Occipital lobe (tissue), 2 donors: Measurements from ENCODE around the gene DSCAM. TPM values are rescaled to one million over a fixed set of nuclear protein-coding genes. Genes with fewer than 3 reads are reported as not detected.
"Not testable (repeated sequence)": the region's sequence is repeated elsewhere in the genome, so short reads cannot be mapped to it uniquely, and the experiment has no call there.

ENCODE experiments used
- DNase-seq: peaks from one replicate; lab custom pipeline; 2025; lab: John Stamatoyannopoulos, UW
- total RNA-seq: library from RNA; depleted of rRNA; stranded (reverse); fragments of >200 nt; gene quantifications from one replicate; pipeline ENCODE4 v1.2.3, GENCODE V29; 2014

The DSCAM gene
- total RNA-seq: 13.3 TPM

GRCh38 chr21:40846587-40847411 lies at the start of gene DSCAM:
Gene DSCAM (minus strand): TSS chr21:40847158. CDS start chr21:40846661, 497 bp downstream.
- DNase-seq: peak; percentile 29

GRCh38 chr21:40895697-40896096 lies 48.7 kb upstream of the DSCAM start:
- not testable (repeated sequence) for DNase-seq

- DNase-seq: no peak
Measured at GRCh38 chr21:40886931-40887330, 40.0 kb upstream of the DSCAM start.

- no peak for DNase-seq
Measured at GRCh38 chr21:40886006-40886405, 39.0 kb upstream of the DSCAM start.

GRCh38 chr21:40882192-40882915 lies 35.4 kb upstream of the DSCAM start:
- DNase-seq: no peak

- no peak for DNase-seq
Measured at GRCh38 chr21:40881767-40882166, 34.8 kb upstream of the DSCAM start.

- no peak for DNase-seq
Measured at GRCh38 chr21:40871099-40871498, 24.1 kb upstream of the DSCAM start.

- DNase-seq: no peak
Measured at GRCh38 chr21:40863839-40864238, 16.9 kb upstream of the DSCAM start.

- no peak for DNase-seq
Measured at GRCh38 chr21:40858517-40858916, 11.6 kb upstream of the DSCAM start.

GRCh38 chr21:40853956-40854688 lies 7.2 kb upstream of the DSCAM start:
- no peak for DNase-seq

GRCh38 chr21:40852563-40852962 lies 5.6 kb upstream of the DSCAM start:
- no peak for DNase-seq

GRCh38 chr21:40851749-40852148 lies 4.8 kb upstream of the DSCAM start:
- DNase-seq: no peak

- no peak for DNase-seq
Measured at GRCh38 chr21:40850071-40850470, 3.1 kb upstream of the DSCAM start.

GRCh38 chr21:40847951-40848350 lies 993 bp upstream of the DSCAM start:
- DNase-seq: peak; percentile 30

- DNase-seq: no peak
Measured at GRCh38 chr21:40846103-40846502, 855 bp downstream of the DSCAM start.

- no peak for DNase-seq
Measured at GRCh38 chr21:40845441-40845995, 1.4 kb downstream of the DSCAM start.

GRCh38 chr21:40844935-40845334 lies 2.0 kb downstream of the DSCAM start:
- DNase-seq: no peak

GRCh38 chr21:40842197-40842552 lies 4.8 kb downstream of the DSCAM start:
- DNase-seq: no peak

GRCh38 chr21:40841524-40842196 lies 5.3 kb downstream of the DSCAM start:
- peak; percentile 76 for DNase-seq

GRCh38 chr21:40840401-40841125 lies 6.4 kb downstream of the DSCAM start:
- DNase-seq: no peak

GRCh38 chr21:40839521-40839920 lies 7.4 kb downstream of the DSCAM start:
- no peak for DNase-seq
